ENCODE results near the gene NTM.

- TF ChIP-seq CTCF (IDR thresholded peaks at IDR 0.05) (no peak), POLR2AphosphoS5 (IDR thresholded peaks at IDR 0.05) (no peak), POLR2A (IDR thresholded peaks at IDR 0.05) (no peak)
Observed at GRCh38 chr11:131796089-131796488, 425.7 kb downstream of the NTM start.

Data from breast epithelium (tissue), 3 donors.